C4-2B (cell line): Measurements from ENCODE around the gene SIPA1.

Experiments
- H3K27ac ChIP-seq: fragments of 450-650 bp; 2 replicates; pipeline ENCODE4 v1.5.1; 2017
- CTCF ChIP-seq: fragments of 450-650 bp; conservative IDR thresholded peaks from 2 replicates; pipeline ENCODE4 v1.5.1; 2017; ENCODE audit warnings: mild to moderate bottlenecking
- ZFX ChIP-seq: fragments of 450-650 bp; IDR thresholded peaks from 2 replicates; pipeline ENCODE4 v1.6.1; 2017

SIPA1 gene

DNA sequence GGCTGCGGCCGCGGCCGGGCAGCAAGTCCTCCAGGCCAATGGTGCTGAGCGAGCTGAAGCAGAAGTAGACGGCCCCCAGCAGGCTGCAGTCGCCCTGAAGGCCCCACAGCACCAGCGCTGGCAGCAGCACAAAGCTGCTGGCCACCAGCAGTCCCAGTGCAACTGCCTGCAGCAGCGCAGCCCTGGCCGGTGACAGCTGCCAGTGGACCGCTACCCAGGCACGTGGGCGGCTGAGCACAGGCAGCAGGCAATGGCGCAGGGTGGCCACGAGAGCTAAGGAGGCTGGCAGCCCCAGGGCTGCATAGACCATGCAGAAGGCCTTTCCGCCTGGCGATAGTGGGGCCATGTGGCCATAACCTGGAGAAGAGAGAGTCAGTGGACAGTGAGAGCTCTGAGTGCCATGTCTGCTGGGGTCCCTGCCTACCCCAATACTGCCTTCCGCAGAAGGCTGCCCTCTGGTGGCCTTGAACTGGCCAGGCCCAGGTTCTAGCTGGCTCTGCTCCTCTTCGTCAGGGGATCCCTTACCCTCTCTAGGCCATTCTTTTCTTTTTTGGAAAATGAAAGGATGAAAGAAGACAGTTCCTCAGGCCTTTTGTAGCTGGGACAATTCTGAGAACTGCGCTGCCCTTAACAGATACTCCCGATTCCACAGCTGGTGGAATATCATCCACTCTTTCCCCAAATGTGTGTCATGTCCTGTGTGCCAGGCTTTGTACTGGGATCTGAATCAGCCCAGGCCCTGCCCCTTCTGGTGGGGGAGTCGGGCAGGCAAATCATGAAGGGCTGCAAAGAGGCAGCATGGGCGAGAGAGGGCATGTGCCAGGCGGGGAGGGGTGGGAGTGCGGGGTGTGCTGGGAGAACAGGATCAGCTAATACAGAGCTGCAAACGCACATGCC, 44.1 kb upstream of the SIPA1 start:
- TF ChIP-seq ZFX: no peak
- TF ChIP-seq CTCF: peak; percentile 83
- H3K27ac ChIP-seq: no peak overlapping the region

DNA sequence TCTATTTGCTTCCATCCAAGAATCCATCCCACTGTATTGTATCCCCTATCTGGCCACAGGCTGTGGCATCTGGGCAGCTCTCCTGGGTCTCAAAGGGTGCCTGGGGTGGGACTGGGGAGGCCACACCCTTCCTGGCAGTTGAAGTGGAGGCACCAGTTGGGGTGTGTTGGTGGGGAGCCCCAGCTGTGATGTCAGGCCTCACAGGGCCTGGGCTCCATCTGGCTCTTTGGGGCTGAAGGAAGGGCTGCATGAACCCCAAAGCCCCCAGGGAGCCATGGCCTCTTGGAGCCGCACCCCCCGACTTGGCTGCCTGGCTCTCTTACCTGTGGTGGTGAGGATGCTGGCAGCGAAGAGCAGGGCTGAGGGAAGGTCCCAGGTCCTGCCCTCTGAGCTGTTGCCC, 42.8 kb upstream of the SIPA1 start:
- no peak for TF ChIP-seq CTCF
- no peak for TF ChIP-seq ZFX
- no peak overlapping the region for H3K27ac ChIP-seq

DNA sequence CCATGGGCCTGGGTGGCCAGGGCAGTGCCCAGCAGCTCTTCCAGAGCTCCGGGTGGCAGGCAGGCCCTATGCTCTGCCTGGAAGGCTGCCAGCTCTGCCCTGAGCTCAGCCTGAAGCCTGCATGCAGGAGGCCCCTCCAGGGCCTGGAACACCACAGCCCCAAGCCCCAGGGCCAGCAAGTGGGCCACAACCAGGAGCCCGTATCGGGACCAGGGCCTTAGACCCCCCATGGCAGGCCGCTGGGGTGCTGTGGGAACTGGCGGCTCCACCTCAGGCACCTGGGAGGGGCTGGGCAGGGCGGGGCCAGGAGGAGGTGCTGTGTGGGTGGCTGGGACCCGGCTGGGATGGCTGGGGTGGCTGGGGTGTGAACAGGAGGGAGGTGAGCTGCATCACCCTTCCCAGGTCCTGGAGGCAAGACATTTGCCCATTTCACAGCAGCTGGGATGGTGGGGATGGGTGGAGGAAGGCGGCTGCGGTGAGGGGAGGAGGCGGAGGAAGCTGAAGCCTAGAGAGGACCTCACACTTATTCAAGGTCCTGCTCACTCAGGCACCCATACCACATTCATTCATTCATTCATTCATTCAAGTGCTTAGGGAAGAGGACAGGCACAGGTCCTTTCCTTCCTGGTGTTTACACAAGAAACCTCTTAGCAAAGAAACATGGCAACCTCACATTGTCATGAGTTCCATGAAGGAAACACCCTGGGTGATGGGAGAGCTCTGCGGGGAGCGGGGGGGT, 42.2 kb upstream of the SIPA1 start, which contains the start of gene KCNK7:
Gene KCNK7, minus strand, starts transcription at position 258 of the 739 bp plus-strand sequence. Its CDS starts 28 bp downstream, at position 230.
- H3K27ac ChIP-seq: no peak within 1 kb of the TSS
- TF ChIP-seq ZFX (no peak), CTCF (no peak)

DNA sequence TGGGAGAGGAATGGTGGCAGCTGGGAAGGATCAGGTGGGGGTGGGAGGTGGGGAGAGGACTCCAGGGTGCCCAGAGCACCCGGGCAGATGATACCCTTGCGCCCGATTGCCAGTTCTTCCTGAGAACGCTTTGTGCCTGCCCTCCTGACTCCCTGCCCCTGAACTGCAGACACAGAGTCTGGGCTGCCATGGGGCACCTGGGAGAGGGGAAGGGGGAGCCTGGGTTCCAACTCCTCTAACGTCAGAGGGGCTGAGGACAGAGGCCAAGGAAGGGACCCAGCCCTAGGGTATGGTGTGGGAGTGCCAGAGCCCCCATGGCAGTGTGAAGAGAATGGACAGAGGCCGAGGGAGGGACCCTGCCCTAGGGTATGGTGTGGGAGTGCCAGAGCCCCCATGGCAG, 41.4 kb upstream of the SIPA1 start:
- no peak overlapping the region for H3K27ac ChIP-seq
- no peak for TF ChIP-seq CTCF
- no peak for TF ChIP-seq ZFX

GRCh38 chr11:65598258-65598699, 39.6 kb upstream of the SIPA1 start:
- no peak overlapping the region for H3K27ac ChIP-seq
- TF ChIP-seq CTCF: no peak
- no peak for TF ChIP-seq ZFX

DNA sequence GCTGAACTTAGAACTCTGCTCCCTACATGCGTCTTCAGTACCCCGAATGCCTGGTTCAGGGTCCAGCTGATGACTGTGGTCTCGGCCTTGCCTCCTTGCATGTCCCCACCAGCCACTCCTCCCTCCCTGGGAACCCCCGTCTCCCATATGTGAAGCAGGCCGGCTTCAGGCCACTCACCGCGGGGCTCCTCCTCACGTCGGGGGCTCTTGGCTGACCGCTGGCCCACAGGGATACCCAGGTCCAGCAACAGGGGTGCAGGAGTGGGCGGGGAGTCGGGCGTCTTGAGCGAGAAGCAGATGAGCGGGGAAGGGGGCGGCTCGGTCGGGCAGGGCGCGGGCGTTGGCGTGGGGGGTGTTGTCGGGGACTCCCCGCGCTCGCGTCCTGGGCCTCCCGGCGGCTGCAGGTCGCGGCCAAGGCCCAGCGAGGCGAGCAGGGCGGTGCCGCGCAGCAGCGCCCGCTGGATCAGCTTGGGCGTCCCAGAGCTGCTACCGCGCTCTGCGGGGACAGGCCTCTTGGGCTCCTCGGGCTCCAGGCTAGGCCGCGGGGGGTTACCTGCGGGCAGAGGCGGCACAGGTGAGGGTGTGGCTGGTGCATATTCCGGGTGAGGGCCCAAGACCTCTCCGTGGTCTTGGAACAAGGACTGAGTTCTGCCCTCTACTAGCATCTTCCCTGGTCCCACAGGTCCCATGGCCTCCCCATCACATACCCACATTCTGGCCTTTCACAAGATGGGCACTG, 38.5 kb upstream of the SIPA1 start:
- TF ChIP-seq CTCF (no peak), ZFX (no peak)
- no peak overlapping the region for H3K27ac ChIP-seq

GRCh38 chr11:65599955-65600246, 38.0 kb upstream of the SIPA1 start:
- H3K27ac ChIP-seq: no peak overlapping the region
- TF ChIP-seq ZFX: no peak
- TF ChIP-seq CTCF: no peak
